ENCODE data around the gene TSPY1.
"Not testable (repeated sequence)": the region's sequence is repeated elsewhere in the genome, so short reads cannot be mapped to it uniquely, and the experiment has no call there.

The TSPY1 gene

DNA sequence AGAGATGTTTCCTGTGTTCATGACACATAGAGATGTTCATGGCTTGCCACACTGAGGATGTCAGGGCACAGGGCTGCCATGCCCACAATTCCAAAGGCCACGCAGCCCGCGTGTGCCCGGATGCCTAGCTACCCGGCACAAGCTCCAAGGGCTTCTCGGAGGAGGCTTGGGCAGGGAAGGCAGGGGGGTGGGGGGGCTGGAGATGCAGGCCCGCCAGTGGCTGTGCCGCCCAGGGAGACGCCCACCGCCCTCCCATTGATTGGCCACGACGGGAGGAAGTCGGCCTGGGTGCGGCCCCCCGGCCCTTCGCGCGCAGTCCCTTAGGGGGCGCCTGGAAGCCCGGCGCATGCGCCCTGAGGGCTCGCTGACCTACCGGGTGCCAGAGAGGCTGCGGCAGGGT, at the start of gene TSPY1:
TSPY1 (plus strand) TSS at position 301 of the 400 bp plus-strand sequence; CDS start at position 347, 46 bp downstream.
- DNase-seq (ENCODE audit: low read depth), result not testable (repeated sequence)

GRCh38 chrY:9486967-9487366, 20.2 kb downstream of the TSPY1 start, which contains the start of gene TSPY9:
TSS of gene TSPY9 (plus strand) at chrY:9487267. CDS start at chrY:9487313, 46 bp downstream.
- not testable (repeated sequence) for DNase-seq (ENCODE audit: low read depth)

GRCh38 chrY:9504396-9504795, 37.6 kb downstream of the TSPY1 start:
- not testable (repeated sequence) for DNase-seq (ENCODE audit: low read depth)

GRCh38 chrY:9516287-9516686, 49.5 kb downstream of the TSPY1 start:
- not testable (repeated sequence) for DNase-seq (ENCODE audit: low read depth)
